CD14-positive monocyte (primary cell): Measurements from ENCODE around the gene FGFR4. TPM values are rescaled to one million over a fixed set of nuclear protein-coding genes. Genes with fewer than 3 reads are reported as not detected.
A peak's percentile ranks its signal among the peaks of the same experiment; 100 is the strongest.

Source experiments
- DNase-seq, 3 donors: peaks; one replicate each; pipeline ENCODE4 v3.0.0-alpha.2; 2011 to 2022
- H2AFZ ChIP-seq: 2 replicates; pipeline ENCODE4 v1.6.0; 2012; ENCODE audit warnings: mild to moderate bottlenecking, low read depth, low read length, inconsistent platforms; ENCODE audit not compliant: insufficient read depth, poor library complexity, severe bottlenecking
- H3K27ac ChIP-seq, 2 donors: 1 replicate in 1 of 2; 2 replicates in 1 of 2; pipeline ENCODE4 v1.5.1; 2012 to 2013; ENCODE audit warnings: low read length in 2 of 2, control low read depth in 1 of 2, inconsistent platforms in 1 of 2, low read depth in 1 of 2, mild to moderate bottlenecking in 1 of 2
- H3K27me3 ChIP-seq, 2 donors: one replicate each; pipeline versions ENCODE4 v1.6.0 to v1.6.1; 2011 to 2013; ENCODE audit warnings: low read length in 2 of 2; ENCODE audit not compliant: control insufficient read depth in 2 of 2, insufficient read depth in 2 of 2
- H3K36me3 ChIP-seq, 2 donors: replicated peaks in 1 of 2; 1 replicate in 1 of 2; 2 replicates in 1 of 2; pipeline versions ENCODE4 v1.5.1 to v1.6.1; 2012 to 2013; ENCODE audit warnings: low read length in 2 of 2, control low read depth in 1 of 2, inconsistent platforms in 1 of 2, mild to moderate bottlenecking in 1 of 2; ENCODE audit not compliant: insufficient read depth in 2 of 2, control insufficient read depth in 1 of 2
- H3K4me1 ChIP-seq, 2 donors: 1 replicate in 1 of 2; 2 replicates in 1 of 2; pipeline versions ENCODE4 v1.5.1 to v1.6.1; 2012 to 2013; ENCODE audit warnings: low read length in 2 of 2, control low read depth in 1 of 2, inconsistent platforms in 1 of 2, mild to moderate bottlenecking in 1 of 2, moderate library complexity in 1 of 2; ENCODE audit not compliant: insufficient read depth in 2 of 2, control insufficient read depth in 1 of 2
- H3K4me2 ChIP-seq: replicated peaks from 2 replicates; pipeline ENCODE3; 2012; ENCODE audit warnings: low read length, moderate library complexity, mild to moderate bottlenecking; ENCODE audit not compliant: poor library complexity, severe bottlenecking; ENCODE audit errors: extremely low read depth
- H3K4me3 ChIP-seq, 3 experiments: fragments of 200-600 bp in 1 of 3; sonication (generic) in 1 of 3; replicated peaks in 1 of 3; 1 replicate in 2 of 3; 2 replicates in 1 of 3; pipeline ENCODE4 v1.5.1; 2011 to 2013; ENCODE audit warnings: low read length in 3 of 3, mild to moderate bottlenecking in 3 of 3, control low read depth in 2 of 3, low read depth in 2 of 3, inconsistent platforms in 1 of 3, moderate library complexity in 1 of 3
- H3K79me2 ChIP-seq: 2 replicates; pipeline ENCODE4 v1.6.0; 2012; ENCODE audit warnings: mild to moderate bottlenecking, control low read depth, inconsistent platforms, low read length, moderate library complexity; ENCODE audit not compliant: insufficient read depth
- H3K9ac ChIP-seq: 2 replicates; pipeline ENCODE4 v1.6.0; 2017; ENCODE audit warnings: low read length, mild to moderate bottlenecking; ENCODE audit not compliant: insufficient read depth, poor library complexity, severe bottlenecking
- H3K9me3 ChIP-seq, 2 donors: replicated peaks in 1 of 2; 1 replicate in 1 of 2; 2 replicates in 1 of 2; pipeline versions ENCODE4 v1.5.1 to v1.6.1; 2012 to 2013; ENCODE audit warnings: low read length in 2 of 2, control low read depth in 1 of 2; ENCODE audit not compliant: control insufficient read depth in 1 of 2, insufficient read depth in 1 of 2
- H4K20me1 ChIP-seq: 2 replicates; pipeline ENCODE4 v1.6.0; 2012; ENCODE audit warnings: mild to moderate bottlenecking, low read length, control low read depth, moderate library complexity; ENCODE audit not compliant: insufficient read depth
- H3K27ac Mint-ChIP-seq, 7 donors: one replicate each; pipeline ENCODE4 v1.8.0; 2020; ENCODE audit warnings: mild to moderate bottlenecking in 7 of 7, mixed read lengths in 7 of 7, moderate library complexity in 6 of 7, inconsistent platforms in 2 of 7
- H3K27me3 Mint-ChIP-seq, 3 donors: one replicate each; pipeline ENCODE4 v1.8.0; 2021 to 2022; ENCODE audit warnings: low read depth in 3 of 3, mild to moderate bottlenecking in 3 of 3, mixed read lengths in 3 of 3, moderate library complexity in 3 of 3, inconsistent platforms in 1 of 3
- H3K36me3 Mint-ChIP-seq, 2 donors: one replicate each; pipeline ENCODE4 v1.8.0; 2020; ENCODE audit warnings: mixed read lengths in 2 of 2, inconsistent platforms in 1 of 2, mild to moderate bottlenecking in 1 of 2
- H3K4me1 Mint-ChIP-seq: one replicate; pipeline ENCODE4 v1.8.0; 2020; ENCODE audit warnings: mild to moderate bottlenecking, mixed read lengths
- H3K4me3 Mint-ChIP-seq, 2 donors: one replicate each; pipeline ENCODE4 v1.8.0; 2020; ENCODE audit warnings: mild to moderate bottlenecking in 2 of 2, mixed read lengths in 2 of 2, moderate library complexity in 1 of 2
- H3K9me3 Mint-ChIP-seq, 7 donors: one replicate each; pipeline ENCODE4 v1.8.0; 2020 to 2022; ENCODE audit warnings: mixed read lengths in 7 of 7, mild to moderate bottlenecking in 6 of 7, moderate library complexity in 6 of 7, inconsistent platforms in 2 of 7
- WGBS: methylation state at CpG from one replicate; pipeline ENCODE4 v1.1.5; 2013; ENCODE audit warnings: missing lambda C conversion rate; ENCODE audit not compliant: insufficient coverage; 5-methylcytosine and 5-hydroxymethylcytosine counted together
- intact Hi-C, 2 donors: fragments of 100-400 bp; cut with micrococcal nuclease; formaldehyde crosslinking; loops; one replicate each; pipeline versions ENCODE4 v1.15.0 to v1.15.1; 2023
- polyA plus RNA-seq, 3 donors: library from polyadenylated mRNA; depleted of rRNA in 1 of 3; unstranded in 2 of 3; stranded (reverse) in 1 of 3; fragments of 300-500 nt in 2 of 3; fragments of >200 nt in 1 of 3; fragmentation: Illumina TruSeq in 2 of 3; gene quantifications; 1 replicate in 2 of 3; 2 replicates in 1 of 3; pipeline ENCODE4 v1.2.3, GENCODE V29; 2012 to 2021
- TF ChIP-seq, protein P1 (sequence below): fragments of 200-600 bp; IDR thresholded peaks from one replicate; pipeline ENCODE4 v1.8.0; 2022; ENCODE audit warnings: antibody characterized with exemption, mild to moderate bottlenecking

FGFR4 gene
- polyA plus RNA-seq, 3 donors: 0.39 TPM; not detected in 2

DNA sequence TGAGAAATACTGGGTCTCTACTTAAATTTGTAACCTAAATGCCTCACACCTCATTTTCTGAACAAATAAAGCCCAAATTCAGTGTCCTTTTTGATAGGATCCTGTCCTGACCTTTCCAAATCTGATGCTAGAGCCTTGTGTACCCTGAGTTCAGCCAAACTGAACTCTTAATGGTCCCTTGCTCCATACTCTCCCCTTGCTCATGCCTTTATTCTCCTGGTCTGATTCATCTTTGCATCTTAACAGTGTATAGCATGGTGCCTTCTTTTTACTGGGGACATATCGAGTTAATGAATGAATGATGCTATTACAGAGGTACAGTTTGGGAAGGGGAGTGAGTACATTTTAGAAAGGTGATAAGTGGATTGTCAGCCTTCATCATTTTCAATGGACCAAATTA, 56.1 kb downstream of the FGFR4 start:
- Mint-ChIP-seq H3K4me3 (no peak overlapping the region), H3K36me3 (peaks cover 57 to 88% of the 10 kb centered on the region in 2 donors), H3K9me3 (no peaks in the 10 kb centered on the region), H3K27me3 (peaks cover 0 to 2% (median 2%) of the 10 kb centered on the region in 3 donors), H3K4me1 (peaks cover 30% of the 10 kb centered on the region), H3K27ac (peak overlapping the region in 3 of 7 donors; percentile 52 to 78 (median 68))
- TF ChIP-seq, protein P1, sequence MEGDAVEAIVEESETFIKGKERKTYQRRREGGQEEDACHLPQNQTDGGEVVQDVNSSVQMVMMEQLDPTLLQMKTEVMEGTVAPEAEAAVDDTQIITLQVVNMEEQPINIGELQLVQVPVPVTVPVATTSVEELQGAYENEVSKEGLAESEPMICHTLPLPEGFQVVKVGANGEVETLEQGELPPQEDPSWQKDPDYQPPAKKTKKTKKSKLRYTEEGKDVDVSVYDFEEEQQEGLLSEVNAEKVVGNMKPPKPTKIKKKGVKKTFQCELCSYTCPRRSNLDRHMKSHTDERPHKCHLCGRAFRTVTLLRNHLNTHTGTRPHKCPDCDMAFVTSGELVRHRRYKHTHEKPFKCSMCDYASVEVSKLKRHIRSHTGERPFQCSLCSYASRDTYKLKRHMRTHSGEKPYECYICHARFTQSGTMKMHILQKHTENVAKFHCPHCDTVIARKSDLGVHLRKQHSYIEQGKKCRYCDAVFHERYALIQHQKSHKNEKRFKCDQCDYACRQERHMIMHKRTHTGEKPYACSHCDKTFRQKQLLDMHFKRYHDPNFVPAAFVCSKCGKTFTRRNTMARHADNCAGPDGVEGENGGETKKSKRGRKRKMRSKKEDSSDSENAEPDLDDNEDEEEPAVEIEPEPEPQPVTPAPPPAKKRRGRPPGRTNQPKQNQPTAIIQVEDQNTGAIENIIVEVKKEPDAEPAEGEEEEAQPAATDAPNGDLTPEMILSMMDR: no peak
- Histone ChIP-seq H2AFZ (no peak overlapping the region), H3K27me3 (no peaks in the 10 kb centered on the region), H3K36me3 (peaks cover 48 to 86% of the 10 kb centered on the region in 2 donors), H3K4me1 (peaks cover 0 to 3% of the 10 kb centered on the region in 2 donors), H4K20me1 (peaks cover 100% of the 10 kb centered on the region), H3K79me2 (peaks cover 100% of the 10 kb centered on the region), H3K27ac (peak overlapping the region in 1 of 2 donors; percentile 2), H3K9me3 (no peaks in the 10 kb centered on the region), H3K4me2 (no peak overlapping the region), H3K4me3 (no peak overlapping the region), H3K9ac (no peak overlapping the region)
- intact Hi-C loops: no loop called here
- no peak for DNase-seq
- WGBS: no CpG with 5 or more reads among the region's 1 CpG

DNA sequence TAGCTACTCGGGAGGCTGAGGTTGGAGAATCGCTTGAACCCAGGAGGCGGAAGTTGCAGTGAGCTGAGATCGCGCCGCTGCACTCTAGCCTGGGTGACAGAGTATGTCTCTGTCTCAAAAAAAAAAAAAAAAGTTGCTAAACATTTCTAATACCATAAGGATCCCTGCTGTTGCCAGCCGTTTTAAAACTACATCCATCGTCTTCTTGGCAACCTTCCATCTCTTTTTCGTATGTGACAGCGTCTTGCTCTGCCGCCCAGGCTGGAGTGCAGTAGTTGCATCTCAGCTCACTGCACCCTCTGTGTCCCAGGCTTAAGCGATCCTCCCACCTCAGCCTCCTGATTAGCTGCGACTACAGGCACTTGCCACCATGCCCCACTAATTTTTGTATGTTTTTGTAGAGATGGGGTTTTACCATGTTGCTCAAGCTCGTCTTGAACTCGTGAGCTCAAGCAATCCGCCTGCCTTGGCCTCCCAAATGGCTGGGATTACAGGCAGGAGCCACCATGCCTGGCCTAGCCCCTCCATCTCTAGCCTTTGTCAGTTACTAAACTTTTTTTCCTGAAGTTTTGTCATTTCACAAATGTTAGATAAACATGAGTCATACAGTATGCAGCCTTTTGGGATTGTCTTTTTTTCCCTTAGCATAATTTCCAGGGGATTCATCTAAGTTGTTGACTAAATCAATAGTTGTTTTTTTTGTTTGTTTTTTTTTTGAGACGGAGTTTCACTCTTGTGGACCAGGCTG, 60.4 kb downstream of the FGFR4 start:
- H3K9me3 Mint-ChIP-seq: peaks cover 0 to 1% (median 0%) of the 10 kb centered on the region in 7 donors
- peaks cover 0 to 2% (median 0%) of the 10 kb centered on the region in 3 donors for H3K27me3 Mint-ChIP-seq
- intact Hi-C loops: no loop called here
- H3K27ac Mint-ChIP-seq: peak overlapping the region in 5 of 7 donors; percentile 8 to 35 (median 31)
- peaks cover 7% of the 10 kb centered on the region for H3K4me1 Mint-ChIP-seq
- no peak overlapping the region for H3K4me3 ChIP-seq
- H3K79me2 ChIP-seq: peaks cover 95% of the 10 kb centered on the region
- no peaks in the 10 kb centered on the region for H3K9me3 ChIP-seq
- H2AFZ ChIP-seq: no peak overlapping the region
- DNase-seq: no peak
- no peaks in the 10 kb centered on the region for H3K27me3 ChIP-seq
- TF ChIP-seq, protein P1: no peak
- H3K27ac ChIP-seq: no peak overlapping the region
- H3K36me3 ChIP-seq: peaks cover 64 to 95% of the 10 kb centered on the region in 2 donors
- peaks cover 99% of the 10 kb centered on the region for H4K20me1 ChIP-seq
- H3K36me3 Mint-ChIP-seq: peaks cover 55 to 91% of the 10 kb centered on the region in 2 donors
- H3K4me2 ChIP-seq: no peak overlapping the region
- 93% methylated on average over 11 of the region's 17 CpGs for WGBS
- no peak overlapping the region for H3K4me3 Mint-ChIP-seq
- H3K9ac ChIP-seq: no peak overlapping the region
- peaks cover 0 to 3% of the 10 kb centered on the region in 2 donors for H3K4me1 ChIP-seq

Other genes with a start within 250 kb of the FGFR4 start
- 100 to 1,000 TPM; 174 to 988 (median 204) TPM for gene HK3, start 187.6 kb upstream of the FGFR4 start, polyA plus RNA-seq
- 10 to 100 TPM; 14.8 to 35.6 (median 19.1) TPM for gene UIMC1, start 80.1 kb upstream of the FGFR4 start, polyA plus RNA-seq
- gene ZNF346, start 64.2 kb upstream of the FGFR4 start, polyA plus RNA-seq: 1 to 10 TPM; 6.0 to 9.6 (median 6.4) TPM
- 10 to 100 TPM; 12.6 to 31.9 (median 19.0) TPM for gene NSD1, start 46.9 kb downstream of the FGFR4 start, polyA plus RNA-seq
- 100 to 1,000 TPM in 1 of 3 donors, 10 to 100 TPM in 2; 74.3 to 465 (median 94.4) TPM for gene RAB24, start 216.8 kb downstream of the FGFR4 start, polyA plus RNA-seq
- gene PRELID1, start 216.9 kb downstream of the FGFR4 start, polyA plus RNA-seq: 100 to 1,000 TPM; 264 to 510 (median 490) TPM
- 10 to 100 TPM; 21.5 to 61.9 (median 25.5) TPM for gene MXD3, start 225.0 kb downstream of the FGFR4 start, polyA plus RNA-seq